HFFc6 (cell line): ENCODE data around the gene SYT7. TPM values are rescaled to one million over a fixed set of nuclear protein-coding genes. Genes with fewer than 3 reads are reported as not detected.

Experiments
- DNase-seq: peaks from one replicate; pipeline ENCODE4 v3.0.0-alpha.2; 2018
- H3K27ac Mint-ChIP-seq: 2 replicates; pipeline ENCODE4 v1.8.0; 2020; ENCODE audit warnings: mild to moderate bottlenecking, mixed read lengths
- H3K27me3 Mint-ChIP-seq: 2 replicates; pipeline ENCODE4 v1.8.0; 2021; ENCODE audit warnings: mild to moderate bottlenecking, moderate library complexity, mixed read lengths; ENCODE audit not compliant: insufficient read depth
- H3K36me3 Mint-ChIP-seq: 2 replicates; pipeline ENCODE4 v1.8.0; 2021; ENCODE audit warnings: low read depth, mixed read lengths
- H3K4me1 Mint-ChIP-seq: 2 replicates; pipeline ENCODE4 v1.8.0; 2020; ENCODE audit warnings: low read depth, mixed read lengths
- H3K4me3 Mint-ChIP-seq: 2 replicates; pipeline ENCODE4 v1.8.0; 2020; ENCODE audit warnings: mild to moderate bottlenecking, moderate library complexity, mixed read lengths
- H3K9me3 Mint-ChIP-seq: 2 replicates; pipeline ENCODE4 v1.8.0; 2020; ENCODE audit warnings: mild to moderate bottlenecking, mixed read lengths
- total RNA-seq, 6 experiments: library from RNA; stranded (reverse); fragmentation: NEBNext Ultra II Directional; extraction: Animal tissue kit (Norgen Biotek cat#: 25700); gene quantifications; 2 replicates in 1 of 6; 3 replicates in 5 of 6; pipeline ENCODE4 v1.2.3, GENCODE V29; 2021
- TF ChIP-seq, protein P1 (sequence below): fragments of 200-600 bp; sonication (generic); IDR thresholded peaks from 2 replicates; pipeline ENCODE4 v1.5.0; 2021; ENCODE audit warnings: antibody characterized with exemption, mild to moderate bottlenecking

Gene SYT7
- total RNA-seq, 6 experiments from 2014 or later = 0.05 to 0.21 (median 0.11) TPM; not detected in 3

- Mint-ChIP-seq H3K27me3 (peaks cover 47% of the 10 kb centered on the region), H3K4me3 (no peak overlapping the region), H3K9me3 (peaks cover 8% of the 10 kb centered on the region; the same call in 1 of the 2 replicates), H3K36me3 (0 out of 2 replicates have a peak, but pooled peaks cover 5% of the 10 kb centered on the region), H3K27ac (no peak overlapping the region), H3K4me1 (peaks cover 12% of the 10 kb centered on the region; the same call in 1 of the 2 replicates)
- TF ChIP-seq, protein P1, sequence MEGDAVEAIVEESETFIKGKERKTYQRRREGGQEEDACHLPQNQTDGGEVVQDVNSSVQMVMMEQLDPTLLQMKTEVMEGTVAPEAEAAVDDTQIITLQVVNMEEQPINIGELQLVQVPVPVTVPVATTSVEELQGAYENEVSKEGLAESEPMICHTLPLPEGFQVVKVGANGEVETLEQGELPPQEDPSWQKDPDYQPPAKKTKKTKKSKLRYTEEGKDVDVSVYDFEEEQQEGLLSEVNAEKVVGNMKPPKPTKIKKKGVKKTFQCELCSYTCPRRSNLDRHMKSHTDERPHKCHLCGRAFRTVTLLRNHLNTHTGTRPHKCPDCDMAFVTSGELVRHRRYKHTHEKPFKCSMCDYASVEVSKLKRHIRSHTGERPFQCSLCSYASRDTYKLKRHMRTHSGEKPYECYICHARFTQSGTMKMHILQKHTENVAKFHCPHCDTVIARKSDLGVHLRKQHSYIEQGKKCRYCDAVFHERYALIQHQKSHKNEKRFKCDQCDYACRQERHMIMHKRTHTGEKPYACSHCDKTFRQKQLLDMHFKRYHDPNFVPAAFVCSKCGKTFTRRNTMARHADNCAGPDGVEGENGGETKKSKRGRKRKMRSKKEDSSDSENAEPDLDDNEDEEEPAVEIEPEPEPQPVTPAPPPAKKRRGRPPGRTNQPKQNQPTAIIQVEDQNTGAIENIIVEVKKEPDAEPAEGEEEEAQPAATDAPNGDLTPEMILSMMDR = no peak
- DNase-seq = no peak
Measured at GRCh38 chr11:61610905-61611304, 30.0 kb upstream of the SYT7 start.

DNA sequence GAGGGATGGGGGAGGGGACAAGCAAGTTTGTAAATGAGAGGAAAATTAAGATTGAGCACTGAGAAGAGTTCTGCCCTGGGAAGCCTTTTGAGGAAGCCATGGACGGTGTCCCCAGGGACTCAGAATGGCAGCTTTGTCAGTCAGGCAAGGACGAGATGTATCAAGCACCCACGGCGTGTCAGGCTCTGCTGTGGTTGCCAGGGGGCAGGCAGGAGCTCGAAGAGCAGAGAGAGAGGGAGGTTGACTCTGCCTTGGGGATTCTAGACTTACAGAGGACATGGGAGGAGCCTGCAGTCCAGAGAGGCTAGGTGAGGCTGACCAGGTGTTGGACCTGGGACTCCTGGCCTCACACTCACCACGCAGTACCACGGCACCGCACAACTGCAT, 29.1 kb upstream of the SYT7 start:
- TF ChIP-seq, protein P1 = no peak
- Mint-ChIP-seq H3K4me3 (no peak overlapping the region), H3K9me3 (peaks cover 8% of the 10 kb centered on the region; the same call in 1 of the 2 replicates), H3K27ac (no peak overlapping the region), H3K36me3 (0 out of 2 replicates have a peak, but pooled peaks cover 5% of the 10 kb centered on the region), H3K27me3 (peaks cover 57% of the 10 kb centered on the region), H3K4me1 (peaks cover 10% of the 10 kb centered on the region; the same call in 1 of the 2 replicates)
- no peak for DNase-seq

DNA sequence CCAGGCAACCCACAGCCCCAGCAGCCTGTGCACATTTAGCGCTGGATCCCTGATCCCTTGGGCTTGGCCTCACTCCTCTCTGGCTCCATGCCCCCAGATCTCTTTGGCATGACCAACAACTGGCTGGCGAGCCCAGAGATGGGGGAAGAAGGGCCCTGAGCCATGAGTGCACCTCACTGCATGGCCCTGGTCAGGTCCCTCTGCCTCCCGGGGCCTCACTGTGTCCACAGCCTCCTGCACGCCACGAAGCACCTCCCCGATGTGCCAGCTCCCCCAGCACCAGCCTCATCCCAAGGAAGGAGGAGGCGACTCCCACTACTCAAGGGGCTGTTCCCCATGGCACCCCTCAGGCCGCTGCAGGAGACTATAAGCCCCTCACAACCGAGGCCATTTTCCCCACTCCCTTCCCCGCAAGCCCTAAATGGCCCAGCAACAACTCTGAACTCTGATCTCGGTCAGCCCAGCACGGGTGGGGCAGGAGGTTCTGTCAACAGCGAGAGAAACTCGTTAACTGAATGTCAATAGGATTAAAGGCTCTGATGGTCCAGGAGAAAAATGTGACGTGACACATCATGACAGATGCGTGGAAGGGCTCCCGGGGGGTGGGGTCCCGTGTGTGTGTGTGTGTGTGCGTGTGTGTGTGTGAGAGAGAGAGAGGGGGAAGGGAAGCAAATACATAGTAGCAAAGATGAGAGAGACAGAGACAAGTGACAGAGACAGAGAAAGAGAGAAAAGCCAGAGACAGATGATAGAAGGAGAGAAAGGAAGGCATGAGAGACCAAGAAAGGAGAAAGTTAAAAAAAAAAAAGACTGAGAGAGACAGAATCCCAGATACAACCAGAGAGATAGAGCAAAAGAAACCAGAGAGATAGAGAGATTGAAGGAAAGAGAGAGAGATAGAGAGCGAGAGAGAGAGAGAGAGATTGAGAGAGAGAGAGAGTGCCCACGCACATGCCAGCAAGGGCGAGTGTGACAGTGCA, 28.4 kb upstream of the SYT7 start:
- TF ChIP-seq, protein P1 = no peak
- Mint-ChIP-seq H3K27ac (no peak overlapping the region), H3K27me3 (peaks cover 58% of the 10 kb centered on the region), H3K4me1 (peaks cover 6% of the 10 kb centered on the region; the same call in 1 of the 2 replicates), H3K36me3 (0 out of 2 replicates have a peak, but pooled peaks cover 5% of the 10 kb centered on the region), H3K9me3 (peaks cover 8% of the 10 kb centered on the region; the same call in 1 of the 2 replicates), H3K4me3 (no peak overlapping the region)
- no peak for DNase-seq

DNA sequence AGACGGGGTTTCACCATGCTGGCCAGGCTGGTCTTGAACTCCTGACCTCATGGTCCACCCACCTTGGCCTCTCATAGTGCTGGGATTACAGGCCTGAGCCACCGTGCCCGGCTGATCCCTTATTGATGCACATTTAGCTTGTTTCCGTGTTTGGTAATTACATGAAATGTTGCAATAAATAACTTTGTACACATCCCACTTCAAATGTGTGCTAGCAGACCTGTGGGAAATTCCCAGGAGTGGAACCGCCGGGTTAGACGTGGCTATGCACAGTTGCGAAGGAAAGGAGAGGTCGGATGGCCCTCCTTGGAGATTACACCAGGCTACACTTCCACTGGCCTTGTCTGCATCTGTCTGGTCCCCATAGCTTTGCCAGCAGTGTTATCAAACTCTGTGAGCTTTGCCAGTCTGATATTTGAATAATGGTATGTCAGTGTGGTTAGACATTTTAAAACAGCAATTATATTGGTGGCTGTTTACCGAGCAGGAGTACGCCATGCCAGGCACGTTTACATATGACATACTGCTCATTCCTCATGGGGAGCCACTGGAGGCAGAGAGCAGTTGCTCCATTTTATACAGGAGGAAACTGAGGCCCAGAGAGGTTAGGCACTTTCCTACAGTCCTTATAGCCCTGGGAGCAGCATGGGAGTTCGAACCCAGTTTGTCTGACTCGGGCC, 27.2 kb upstream of the SYT7 start:
- Mint-ChIP-seq H3K4me3 (no peak overlapping the region), H3K27me3 (peaks cover 48% of the 10 kb centered on the region), H3K27ac (no peak overlapping the region), H3K9me3 (peaks cover 8% of the 10 kb centered on the region; the same call in 1 of the 2 replicates), H3K36me3 (0 out of 2 replicates have a peak, but pooled peaks cover 5% of the 10 kb centered on the region), H3K4me1 (peaks cover 15% of the 10 kb centered on the region)
- TF ChIP-seq, protein P1 = no peak
- no peak for DNase-seq

GRCh38 chr11:61607426-61607825, 26.6 kb upstream of the SYT7 start:
- H3K27ac Mint-ChIP-seq = no peak overlapping the region
- DNase-seq = no peak
- H3K9me3 Mint-ChIP-seq = peaks cover 8% of the 10 kb centered on the region; the same call in 1 of the 2 replicates
- TF ChIP-seq, protein P1 = no peak
- 0 out of 2 replicates have a peak, but pooled peaks cover 5% of the 10 kb centered on the region for H3K36me3 Mint-ChIP-seq
- H3K4me1 Mint-ChIP-seq = peaks cover 22% of the 10 kb centered on the region
- H3K27me3 Mint-ChIP-seq = peaks cover 46% of the 10 kb centered on the region
- H3K4me3 Mint-ChIP-seq = no peak overlapping the region
